Hepatocyte (in vitro differentiated cells): ENCODE measurements around the gene PEA15. TPM values are rescaled to one million over a fixed set of nuclear protein-coding genes. Genes with fewer than 3 reads are reported as not detected.

Experiments
- DNase-seq: peaks from one replicate; pipeline ENCODE4 v3.0.0-alpha.2; 2016; ENCODE audit warnings: low spot score
- H2AFZ ChIP-seq: fragments of 200-600 bp; sonication (generic); 2 replicates; pipeline ENCODE4 v1.6.0; 2016; ENCODE audit warnings: antibody characterized with exemption, mild to moderate bottlenecking
- H3K27ac ChIP-seq: fragments of 200-600 bp; sonication (generic); 2 replicates; pipeline ENCODE4 v1.5.1; 2016; ENCODE audit warnings: mild to moderate bottlenecking
- H3K27me3 ChIP-seq: fragments of 200-600 bp; sonication (generic); 2 replicates; pipeline ENCODE4 v1.6.1; 2016
- H3K36me3 ChIP-seq: fragments of 200-600 bp; sonication (generic); replicated peaks from 2 replicates; pipeline ENCODE4 v1.5.1; 2016; ENCODE audit warnings: low read depth; ENCODE audit not compliant: insufficient read depth
- H3K4me1 ChIP-seq: fragments of 200-600 bp; sonication (generic); 2 replicates; pipeline ENCODE4 v1.5.1; 2016; ENCODE audit warnings: mild to moderate bottlenecking, moderate library complexity; ENCODE audit not compliant: insufficient read depth
- H3K4me2 ChIP-seq: fragments of 200-600 bp; sonication (generic); 2 replicates; pipeline ENCODE4 v1.6.0; 2016
- H3K4me3 ChIP-seq: fragments of 200-600 bp; sonication (generic); 2 replicates; pipeline ENCODE4 v1.5.1; 2016; ENCODE audit warnings: mild to moderate bottlenecking
- H3K79me2 ChIP-seq: fragments of 200-600 bp; sonication (generic); 2 replicates; pipeline ENCODE4 v1.6.0; 2017; ENCODE audit warnings: mild to moderate bottlenecking
- H3K9me2 ChIP-seq: fragments of 200-600 bp; sonication (generic); replicated peaks from 2 replicates; pipeline ENCODE4 v1.6.0; 2017; ENCODE audit warnings: mild to moderate bottlenecking; ENCODE audit not compliant: insufficient read depth
- H3K9me3 ChIP-seq: fragments of 200-600 bp; sonication (generic); 2 replicates; pipeline ENCODE4 v1.5.1; 2016; ENCODE audit warnings: low read depth, mild to moderate bottlenecking
- H4K20me1 ChIP-seq: fragments of 200-600 bp; sonication (generic); 2 replicates; pipeline ENCODE4 v1.6.0; 2016; ENCODE audit warnings: mild to moderate bottlenecking; ENCODE audit not compliant: insufficient read depth, poor library complexity, severe bottlenecking
- CTCF ChIP-seq: fragments of 200-600 bp; sonication (generic); IDR thresholded peaks from 2 replicates; pipeline ENCODE4 v1.5.1; 2016; ENCODE audit warnings: antibody characterized with exemption, mild to moderate bottlenecking; ENCODE audit not compliant: poor library complexity
- EZH2 ChIP-seq: fragments of 200-600 bp; sonication (generic); IDR thresholded peaks from 2 replicates; pipeline ENCODE4 v1.6.1; 2016; ENCODE audit warnings: antibody characterized with exemption, mild to moderate bottlenecking, borderline replicate concordance
- EZH2phosphoT487 ChIP-seq: fragments of 200-600 bp; sonication (generic); IDR thresholded peaks from one replicate; pipeline ENCODE4 v1.6.1; 2018; ENCODE audit warnings: antibody characterized with exemption, mild to moderate bottlenecking, low read depth, moderate library complexity; ENCODE audit not compliant: unreplicated experiment, severe bottlenecking
- WGBS: methylation state at CpG from one replicate; pipeline ENCODE4 v1.1.6; 2016; ENCODE audit warnings: low lambda C conversion rate; ENCODE audit errors: missing lambda C conversion rate; 5-methylcytosine and 5-hydroxymethylcytosine counted together
- polyA plus RNA-seq: library from polyadenylated mRNA; unstranded; fragments of >200 nt; fragmentation: Nextera tagmentation; extraction: Ambion mirVana; gene quantifications from 2 replicates; pipeline ENCODE4 v1.2.1, GENCODE V29; 2016
- total RNA-seq: library from RNA; depleted of rRNA; stranded (reverse); fragments of >200 nt; gene quantifications from 2 replicates; pipeline ENCODE4 v1.2.3, GENCODE V29; 2014

The PEA15 gene
- total and polyA plus RNA-seq, 2 experiments from 2014 or later, result 61.1 to 62.0 TPM

GRCh38 chr1:160216301-160216700 lies 11.1 kb downstream of the PEA15 start:
- H3K9me3 ChIP-seq, result no peaks in the 10 kb centered on the region
- H3K79me2 ChIP-seq, result no peaks in the 10 kb centered on the region
- H3K27me3 ChIP-seq, result no peaks in the 10 kb centered on the region
- H2AFZ ChIP-seq, result no peak overlapping the region
- H3K4me1 ChIP-seq, result peaks cover 11% of the 10 kb centered on the region
- TF ChIP-seq EZH2phosphoT487 (no peak), EZH2 (no peak), CTCF (no peak)
- H3K4me3 ChIP-seq, result no peak overlapping the region
- H3K9me2 ChIP-seq, result no peaks in the 10 kb centered on the region
- H3K36me3 ChIP-seq, result peaks cover 4% of the 10 kb centered on the region
- no peaks in the 10 kb centered on the region for H4K20me1 ChIP-seq
- H3K27ac ChIP-seq, result no peak overlapping the region
- DNase-seq, result no peak
- H3K4me2 ChIP-seq, result no peak overlapping the region

DNA sequence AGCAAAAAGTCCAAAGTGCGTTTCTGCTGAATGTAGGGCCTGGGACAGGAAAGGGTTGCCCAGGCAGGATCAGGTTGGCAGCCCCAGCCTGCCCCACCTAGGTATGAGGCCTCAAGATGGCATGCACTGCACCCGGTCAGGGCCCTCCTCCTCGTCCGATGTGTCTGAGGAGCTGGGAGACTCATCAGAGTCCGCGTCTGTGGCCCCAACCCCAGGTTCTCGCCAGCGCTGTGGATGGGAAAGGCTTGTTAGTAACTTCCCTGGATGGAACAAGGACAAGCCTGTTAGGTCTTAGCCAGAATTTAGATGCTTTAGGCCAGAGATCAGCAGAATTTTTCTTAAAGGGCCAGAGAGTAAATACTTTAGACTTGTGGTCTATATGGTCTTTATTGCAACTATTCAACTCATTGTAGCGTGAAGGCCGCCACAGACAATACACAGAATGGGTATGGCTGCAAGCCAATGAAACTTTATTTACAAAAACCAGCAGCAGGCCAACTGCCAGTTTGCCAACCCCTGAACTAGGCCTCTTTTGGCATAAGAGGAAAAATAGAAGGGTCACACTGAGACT lies 12.4 kb downstream of the PEA15 start:
- no peaks in the 10 kb centered on the region for H3K79me2 ChIP-seq
- no peaks in the 10 kb centered on the region for H3K9me2 ChIP-seq
- no peaks in the 10 kb centered on the region for H3K9me3 ChIP-seq
- H3K27me3 ChIP-seq, result no peaks in the 10 kb centered on the region
- H3K36me3 ChIP-seq, result peaks cover 4% of the 10 kb centered on the region
- no peak for DNase-seq
- H3K4me2 ChIP-seq, result no peak overlapping the region
- TF ChIP-seq CTCF (no peak), EZH2phosphoT487 (no peak), EZH2 (no peak)
- H3K27ac ChIP-seq, result peak overlapping the region; percentile 59
- H4K20me1 ChIP-seq, result no peaks in the 10 kb centered on the region
- WGBS, result 82% methylated on average over 10 of the region's 10 CpGs
- H3K4me3 ChIP-seq, result no peak overlapping the region
- H3K4me1 ChIP-seq, result peaks cover 11% of the 10 kb centered on the region
- no peak overlapping the region for H2AFZ ChIP-seq

DNA sequence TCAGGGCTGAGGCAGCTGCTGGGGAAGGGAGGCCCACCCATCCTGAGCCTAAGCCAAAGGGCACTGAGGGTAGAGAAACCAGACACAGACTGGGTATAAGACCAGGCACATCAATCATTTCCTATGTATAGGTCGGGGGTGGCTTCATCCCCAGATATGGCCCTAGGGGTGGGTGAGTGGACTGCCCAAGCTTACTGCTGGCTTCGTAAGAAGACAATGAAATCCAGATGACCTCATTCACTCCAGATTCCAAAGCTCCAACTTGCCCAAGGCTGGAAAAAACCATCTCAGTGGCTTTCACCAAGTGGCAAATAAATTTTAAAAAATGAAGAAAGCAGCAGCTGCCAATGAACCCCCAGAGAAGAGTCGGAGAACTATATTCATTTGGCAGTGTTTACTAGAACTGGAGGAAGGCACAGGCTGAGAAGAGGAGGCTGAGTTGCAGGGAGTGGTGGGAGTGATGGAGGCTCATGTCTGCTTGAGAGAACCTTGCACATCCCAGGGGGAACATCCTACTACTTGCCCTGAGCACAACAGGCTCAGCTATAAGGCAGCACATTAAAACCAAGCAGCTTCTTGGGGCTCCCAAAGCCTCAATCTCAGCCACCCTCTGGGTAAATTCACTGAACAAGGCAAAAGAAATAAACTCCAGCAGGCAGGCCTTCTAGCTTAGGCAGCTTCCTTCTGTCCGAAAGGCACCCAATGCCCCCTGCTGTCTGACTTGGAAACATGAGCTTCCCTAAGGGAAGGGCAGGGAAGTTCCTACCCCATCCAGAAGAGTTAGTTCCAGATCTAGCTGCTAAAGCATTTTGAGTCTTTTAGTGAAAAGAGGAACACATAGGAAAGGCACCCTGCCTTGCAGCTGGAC lies 14.1 kb downstream of the PEA15 start:
- no peaks in the 10 kb centered on the region for H3K9me3 ChIP-seq
- TF ChIP-seq EZH2 (no peak), CTCF (peak; percentile 55), EZH2phosphoT487 (no peak)
- H3K36me3 ChIP-seq, result peaks cover 4% of the 10 kb centered on the region
- peak; percentile 72 for DNase-seq
- H3K27ac ChIP-seq, result peak overlapping the region; percentile 21
- 65% methylated on average over 4 of the region's 4 CpGs for WGBS
- H3K4me3 ChIP-seq, result no peak overlapping the region
- H2AFZ ChIP-seq, result no peak overlapping the region
- H3K4me1 ChIP-seq, result peaks cover 11% of the 10 kb centered on the region
- H3K27me3 ChIP-seq, result no peaks in the 10 kb centered on the region
- no peaks in the 10 kb centered on the region for H3K79me2 ChIP-seq
- H4K20me1 ChIP-seq, result no peaks in the 10 kb centered on the region
- H3K4me2 ChIP-seq, result no peak overlapping the region
- no peaks in the 10 kb centered on the region for H3K9me2 ChIP-seq
